Neural crest cell (in vitro differentiated cells): ENCODE data around the gene FAP. TPM values are rescaled to one million over a fixed set of nuclear protein-coding genes. Genes with fewer than 3 reads are reported as not detected.

ENCODE experiments used
- DNase-seq: peaks from one replicate; pipeline ENCODE4 v3.0.0; 2021; ENCODE audit warnings: low read depth, mixed read lengths, low spot score
- H3K27ac Mint-ChIP-seq: one replicate; pipeline ENCODE4 v1.8.0; 2021; ENCODE audit warnings: mild to moderate bottlenecking, mixed read lengths; ENCODE audit not compliant: unreplicated experiment
- H3K27me3 Mint-ChIP-seq: 2 replicates; pipeline ENCODE4 v1.8.0; 2021; ENCODE audit warnings: low read depth, mild to moderate bottlenecking, mixed read lengths
- H3K36me3 Mint-ChIP-seq: 2 replicates; pipeline ENCODE4 v1.8.0; 2021; ENCODE audit warnings: low read depth, mild to moderate bottlenecking, mixed read lengths
- H3K4me1 Mint-ChIP-seq: 2 replicates; pipeline ENCODE4 v1.8.0; 2021; ENCODE audit warnings: mixed read lengths
- H3K4me3 Mint-ChIP-seq: one replicate; pipeline ENCODE4 v1.8.0; 2021; ENCODE audit warnings: mild to moderate bottlenecking, mixed read lengths
- H3K9me3 Mint-ChIP-seq: 2 replicates; pipeline ENCODE4 v1.8.0; 2021; ENCODE audit warnings: mixed read lengths
- CTCF ChIP-seq: fragments of 200-600 bp; sonication (generic); conservative IDR thresholded peaks from 2 replicates; pipeline ENCODE4 v1.5.0; 2021; ENCODE audit warnings: antibody characterized with exemption, mild to moderate bottlenecking
- total RNA-seq: library from RNA; stranded (reverse); gene quantifications from 2 replicates; pipeline ENCODE4 v1.2.1, GENCODE V29; 2021

The FAP gene
- total RNA-seq, 1 donor from 2014 or later: not detected

DNA sequence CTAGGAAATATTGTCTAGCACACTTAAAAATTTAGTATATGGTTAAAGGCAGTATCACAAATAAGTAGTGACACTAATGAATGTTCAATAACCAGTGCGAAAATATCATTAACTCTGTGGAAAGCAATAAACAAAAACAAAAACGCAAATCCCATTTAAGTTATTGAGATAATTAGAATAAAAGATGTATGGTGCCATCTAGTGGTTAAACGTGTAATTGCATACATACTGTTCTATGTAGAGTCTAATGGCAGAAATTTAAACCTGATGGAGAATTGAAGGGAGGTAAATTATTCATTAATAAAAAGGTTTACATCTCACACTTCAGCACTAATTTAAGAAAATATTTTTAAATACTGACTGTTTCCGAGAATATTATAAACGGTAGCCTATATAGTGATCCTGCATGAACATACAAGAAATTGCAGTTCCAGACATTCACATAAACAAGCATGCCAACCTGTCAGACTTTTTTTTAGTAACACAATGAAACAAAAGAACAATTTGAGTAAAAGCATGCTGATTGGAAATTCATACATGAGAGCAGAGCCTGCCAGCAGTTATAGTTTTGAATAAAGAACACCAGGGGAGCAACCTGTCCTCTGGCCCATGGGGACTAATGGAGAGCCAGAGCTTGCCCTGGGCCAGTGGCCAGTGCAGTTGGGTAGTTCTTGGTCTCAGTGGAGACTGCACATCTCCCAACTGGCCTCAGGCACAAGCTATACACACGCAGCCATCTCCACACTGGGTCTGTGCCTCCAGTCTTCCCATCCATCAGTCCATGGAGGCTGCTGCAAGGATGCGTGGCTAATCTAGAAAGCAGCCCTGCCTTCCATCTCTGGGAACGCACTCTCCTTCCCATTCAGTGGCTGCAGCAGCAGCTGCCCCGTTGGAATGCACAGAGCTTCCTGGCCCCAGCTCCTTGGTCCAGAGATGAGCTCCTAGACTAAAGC, 119.2 kb downstream of the FAP start:
- H3K4me3 Mint-ChIP-seq: no peak overlapping the region
- H3K4me1 Mint-ChIP-seq: no peaks in the 10 kb centered on the region
- no peaks in the 10 kb centered on the region for H3K27me3 Mint-ChIP-seq
- DNase-seq: no peak
- H3K36me3 Mint-ChIP-seq: no peaks in the 10 kb centered on the region
- no peaks in the 10 kb centered on the region for H3K9me3 Mint-ChIP-seq
- no peak overlapping the region for H3K27ac Mint-ChIP-seq
- peak; percentile 91 for TF ChIP-seq CTCF

Other genes with a start within 250 kb of the FAP start
- gene DPP4, start 169.2 kb downstream of the FAP start, total RNA-seq: 0.82 and 1.6 TPM in 2 replicates
- gene GCG, start 91.2 kb downstream of the FAP start, total RNA-seq: 0.27 TPM in 1 of 2 replicates, not detected in the other
- gene IFIH1, start 75.2 kb upstream of the FAP start, total RNA-seq: 0.23 and 0.27 TPM in 2 replicates
- gene GCA, start 100.7 kb upstream of the FAP start, total RNA-seq: 11.3 TPM in 2 replicates